Upper lobe of left lung (tissue), 6 donors: ENCODE data around the gene RHBDF1. TPM values are rescaled to one million over a fixed set of nuclear protein-coding genes. Genes with fewer than 3 reads are reported as not detected.
A peak's percentile ranks its signal among the peaks of the same experiment; 100 is the strongest.

Experiments used
- ATAC-seq, 2 donors: fragments of 200-7000 bp; cut with Tn5 transposase; one replicate each; pipeline ENCODE4 v1.9.1; 2022; ENCODE audit warnings: mild to moderate bottlenecking in 2 of 2, moderate library complexity in 2 of 2; ENCODE audit not compliant: low FRiP score in 2 of 2
- DNase-seq, 2 donors: peaks; one replicate each; pipeline ENCODE4 v3.0.0-alpha.2; 2019 to 2020
- H3K27ac ChIP-seq, 4 donors: fragments of 200-600 bp; sonication (generic); one replicate each; pipeline ENCODE4 v1.5.1; 2016 to 2019
- H3K27me3 ChIP-seq, 4 donors: fragments of 200-600 bp; sonication (generic); one replicate each; pipeline ENCODE4 v1.5.1; 2017 to 2019
- H3K36me3 ChIP-seq, 4 donors: fragments of 200-600 bp; sonication (generic); one replicate each; pipeline ENCODE4 v1.5.1; 2016 to 2019
- H3K4me1 ChIP-seq, 4 donors: fragments of 200-600 bp; sonication (generic); one replicate each; pipeline ENCODE4 v1.5.1; 2018 to 2019
- H3K4me3 ChIP-seq, 4 donors: fragments of 200-600 bp; sonication (generic); one replicate each; pipeline ENCODE4 v1.5.1; 2017 to 2019; ENCODE audit warnings: mild to moderate bottlenecking in 2 of 4, moderate library complexity in 1 of 4
- H3K9me3 ChIP-seq, 4 donors: fragments of 200-600 bp; sonication (generic); one replicate each; pipeline ENCODE4 v1.5.1; 2018 to 2019
- EP300 ChIP-seq, 4 donors: sonication (generic); formaldehyde crosslinking; IDR thresholded peaks; one replicate each; pipeline ENCODE4 v1.5.1; 2017; ENCODE audit warnings: antibody characterized with exemption in 4 of 4, control low read depth in 2 of 4
- POLR2A ChIP-seq, 4 donors: fragments of 450-650 bp; IDR thresholded peaks; one replicate each; pipeline ENCODE4 v1.5.1; 2016 to 2017; ENCODE audit warnings: antibody characterized with exemption in 4 of 4, mild to moderate bottlenecking in 2 of 4
- POLR2AphosphoS5 ChIP-seq, 2 donors: sonication (generic); formaldehyde crosslinking; IDR thresholded peaks; one replicate each; pipeline ENCODE4 v1.5.1; 2017; ENCODE audit warnings: antibody characterized with exemption in 2 of 2
- WGBS, 2 donors: methylation state at CpG; one replicate each; pipeline ENCODE4 v1.1.5; 2017 to 2018; 5-methylcytosine and 5-hydroxymethylcytosine counted together
- total RNA-seq, 6 donors: library from RNA; depleted of rRNA in 4 of 6; stranded (reverse); fragments of >200 nt in 4 of 6; gene quantifications; one replicate each; pipeline versions ENCODE4 v1.1.0 to v1.2.1, GENCODE V29; 2016 to 2021
- TF ChIP-seq, protein P1 (sequence below), 6 experiments: fragments of 450-650 bp in 4 of 6; fragments of 200-600 bp in 2 of 6; sonication (generic) in 2 of 6; IDR thresholded peaks; one replicate each; pipeline ENCODE4 v1.5.1; 2016 to 2019; ENCODE audit warnings: antibody characterized with exemption in 6 of 6
- donor health status: DM: no; HTN: no; CAD: no; lungs with moderate emphysema.
- donor health status: DM: no; HTN: yes; CAD: no; lungs with severe emphysema.

Gene RHBDF1
- total RNA-seq, 6 donors from 2014 or later: 24.4 to 110 (median 46.3) TPM

DNA sequence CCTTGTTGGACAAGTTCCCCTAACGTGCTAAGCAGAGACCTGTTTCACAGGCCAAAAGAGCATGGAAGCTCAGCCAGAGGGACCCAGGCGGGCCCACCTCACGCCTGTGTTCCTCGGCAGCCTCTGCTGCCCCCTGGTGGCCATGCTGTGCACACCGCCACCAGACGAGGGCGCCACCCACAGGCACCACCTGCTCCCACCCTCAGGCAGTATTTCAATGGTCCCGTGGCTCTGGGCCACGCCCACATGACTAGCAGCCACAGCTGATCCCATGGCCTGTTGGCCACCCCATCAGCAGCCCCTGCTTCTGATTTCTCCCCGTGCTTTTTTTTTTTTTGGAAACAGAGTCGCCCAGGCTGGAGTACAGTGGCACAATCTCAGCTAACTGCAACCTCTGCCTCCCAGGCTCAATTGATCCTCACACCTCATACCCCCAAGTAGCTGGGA, 24.5 kb upstream of the RHBDF1 start:
- WGBS, 2 donors: 6 to 21% methylated on average over 5 to 11 of the region's 11 CpGs
- DNase-seq (peak; percentile 94 to 95), ATAC-seq (peak; percentile 94 to 97)
- no peaks in the 10 kb centered on the region for H3K9me3 ChIP-seq
- TF ChIP-seq POLR2A (IDR thresholded peaks at IDR 0.05) (no peak), EP300 (IDR thresholded peaks at IDR 0.05) (no peak), POLR2AphosphoS5 (IDR thresholded peaks at IDR 0.05) (peak in 1 of 2 donors; percentile 47)
- TF ChIP-seq, protein P1, sequence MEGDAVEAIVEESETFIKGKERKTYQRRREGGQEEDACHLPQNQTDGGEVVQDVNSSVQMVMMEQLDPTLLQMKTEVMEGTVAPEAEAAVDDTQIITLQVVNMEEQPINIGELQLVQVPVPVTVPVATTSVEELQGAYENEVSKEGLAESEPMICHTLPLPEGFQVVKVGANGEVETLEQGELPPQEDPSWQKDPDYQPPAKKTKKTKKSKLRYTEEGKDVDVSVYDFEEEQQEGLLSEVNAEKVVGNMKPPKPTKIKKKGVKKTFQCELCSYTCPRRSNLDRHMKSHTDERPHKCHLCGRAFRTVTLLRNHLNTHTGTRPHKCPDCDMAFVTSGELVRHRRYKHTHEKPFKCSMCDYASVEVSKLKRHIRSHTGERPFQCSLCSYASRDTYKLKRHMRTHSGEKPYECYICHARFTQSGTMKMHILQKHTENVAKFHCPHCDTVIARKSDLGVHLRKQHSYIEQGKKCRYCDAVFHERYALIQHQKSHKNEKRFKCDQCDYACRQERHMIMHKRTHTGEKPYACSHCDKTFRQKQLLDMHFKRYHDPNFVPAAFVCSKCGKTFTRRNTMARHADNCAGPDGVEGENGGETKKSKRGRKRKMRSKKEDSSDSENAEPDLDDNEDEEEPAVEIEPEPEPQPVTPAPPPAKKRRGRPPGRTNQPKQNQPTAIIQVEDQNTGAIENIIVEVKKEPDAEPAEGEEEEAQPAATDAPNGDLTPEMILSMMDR (IDR thresholded peaks at IDR 0.05): peak; percentile 89 to 100 (median 100)
- peaks cover 6 to 35% (median 16%) of the 10 kb centered on the region in 4 donors for H3K4me1 ChIP-seq
- peaks cover 0 to 31% (median 13%) of the 10 kb centered on the region in 4 donors for H3K36me3 ChIP-seq
- H3K27me3 ChIP-seq: no peaks in the 10 kb centered on the region
- H3K27ac ChIP-seq: no peak overlapping the region
- H3K4me3 ChIP-seq: no peak overlapping the region

DNA sequence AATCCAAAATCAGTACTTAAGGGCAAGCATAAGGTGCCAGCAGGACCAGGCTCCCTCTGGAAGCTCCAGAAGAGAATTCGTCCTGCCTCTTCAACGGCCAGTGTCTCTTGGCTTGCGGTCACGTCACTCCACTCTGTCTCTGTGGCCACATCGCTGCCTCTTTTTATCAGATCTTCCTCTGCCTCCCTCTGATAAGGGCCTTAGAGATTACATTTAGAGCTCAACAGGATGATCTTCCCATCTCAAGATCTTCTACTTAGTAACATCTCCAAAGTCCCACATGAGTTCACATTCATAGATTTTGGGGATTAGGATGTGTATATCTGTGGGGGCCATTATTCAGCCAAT, 22.5 kb upstream of the RHBDF1 start:
- DNase-seq (no peak), ATAC-seq (no peak)
- TF ChIP-seq POLR2AphosphoS5 (IDR thresholded peaks at IDR 0.05): no peak
- TF ChIP-seq EP300 (IDR thresholded peaks at IDR 0.05): no peak
- no peak for TF ChIP-seq POLR2A (IDR thresholded peaks at IDR 0.05)
- TF ChIP-seq, protein P1 (IDR thresholded peaks at IDR 0.05): no peak
- H3K27me3 ChIP-seq: no peaks in the 10 kb centered on the region
- WGBS, 2 donors: 92 to 98% methylated on average over 5 of the region's 5 CpGs
- no peaks in the 10 kb centered on the region for H3K9me3 ChIP-seq
- H3K4me1 ChIP-seq: peaks cover 5 to 23% (median 9%) of the 10 kb centered on the region in 4 donors
- peaks cover 0 to 35% (median 18%) of the 10 kb centered on the region in 4 donors for H3K36me3 ChIP-seq
- H3K4me3 ChIP-seq: no peak overlapping the region
- H3K27ac ChIP-seq: no peak overlapping the region

DNA sequence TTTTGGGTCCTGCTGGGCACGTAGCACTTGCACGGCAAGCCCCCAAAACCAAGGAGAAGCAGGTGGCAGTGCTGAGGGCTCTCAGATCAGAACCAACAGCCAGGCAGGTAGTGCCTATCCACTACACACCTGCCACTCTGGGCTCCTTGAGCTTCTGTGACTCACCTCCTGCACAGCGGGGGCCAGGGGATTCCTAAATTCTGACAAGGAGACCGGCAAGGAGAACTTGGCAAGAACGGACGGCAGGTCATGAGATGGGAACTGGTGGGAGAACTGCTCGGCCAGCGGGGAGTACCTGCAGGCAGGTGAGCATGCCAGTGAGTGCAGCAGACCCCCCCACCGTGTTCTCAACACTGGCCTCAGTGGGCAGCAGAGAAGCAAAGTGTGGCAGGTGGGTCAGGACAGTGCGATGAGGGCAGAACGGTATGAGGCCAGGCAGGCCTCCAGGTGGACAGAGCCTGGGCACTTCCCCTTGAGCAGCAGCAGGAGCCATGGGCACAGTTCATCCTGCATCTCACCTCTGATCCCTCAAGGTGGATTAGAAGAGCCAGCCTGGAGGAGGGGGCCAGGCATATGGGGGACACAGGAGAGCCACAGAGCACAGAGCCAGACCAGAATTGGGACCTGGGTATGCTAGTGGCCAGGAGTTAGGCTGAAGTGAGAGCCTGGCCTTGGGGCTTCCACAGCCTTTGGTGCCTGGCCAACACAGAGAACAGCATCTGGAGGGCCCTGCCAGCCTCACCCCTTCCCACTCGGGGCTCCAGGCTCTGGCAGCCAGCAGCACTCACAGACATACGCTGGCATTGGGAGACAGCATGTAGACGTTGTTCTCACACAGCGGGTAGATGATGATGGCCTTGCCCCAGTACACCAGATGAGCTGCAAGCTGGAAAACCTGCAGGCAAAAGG, 20.3 kb upstream of the RHBDF1 start:
- TF ChIP-seq POLR2A (IDR thresholded peaks at IDR 0.05): no peak
- TF ChIP-seq EP300 (IDR thresholded peaks at IDR 0.05): no peak
- TF ChIP-seq, protein P1 (IDR thresholded peaks at IDR 0.05): no peak
- no peak for TF ChIP-seq POLR2AphosphoS5 (IDR thresholded peaks at IDR 0.05)
- peak overlapping the region in 1 of 4 donors; percentile 27 for H3K27ac ChIP-seq
- H3K4me1 ChIP-seq: peaks cover 5 to 10% (median 6%) of the 10 kb centered on the region in 4 donors
- no peaks in the 10 kb centered on the region for H3K27me3 ChIP-seq
- H3K9me3 ChIP-seq: no peaks in the 10 kb centered on the region
- no peak for ATAC-seq
- DNase-seq: peak in 1 of 2 donors; percentile 33
- WGBS, 2 donors: 88 to 90% methylated on average over 12 to 15 of the region's 15 CpGs
- H3K36me3 ChIP-seq: peaks cover 0 to 48% (median 25%) of the 10 kb centered on the region in 4 donors
- no peak overlapping the region for H3K4me3 ChIP-seq

DNA sequence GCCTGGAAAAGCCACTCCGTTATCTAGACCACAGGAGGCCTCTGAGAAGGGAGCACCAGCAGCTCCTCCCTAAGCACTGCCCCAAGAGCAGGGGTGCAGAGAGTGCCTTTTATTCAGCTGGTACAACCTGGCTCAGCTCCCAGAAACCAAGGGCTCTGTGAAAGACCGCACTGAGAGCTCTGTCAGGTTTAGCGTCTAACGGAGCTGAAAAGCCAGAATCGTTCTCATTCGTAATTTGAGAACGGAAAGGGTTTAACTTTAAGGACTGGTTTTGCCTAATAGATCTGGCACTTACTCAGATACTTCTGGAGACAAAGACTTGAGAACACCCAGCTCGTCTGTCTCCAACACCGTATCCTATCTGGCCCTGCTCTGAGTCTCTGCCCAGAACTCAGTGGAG, 19.1 kb upstream of the RHBDF1 start:
- WGBS, 2 donors: 56 to 64% methylated on average over 9 of the region's 9 CpGs
- no peak for TF ChIP-seq POLR2A (IDR thresholded peaks at IDR 0.05)
- TF ChIP-seq POLR2AphosphoS5 (IDR thresholded peaks at IDR 0.05): no peak
- Histone ChIP-seq H3K27me3 (no peaks in the 10 kb centered on the region), H3K9me3 (no peaks in the 10 kb centered on the region), H3K36me3 (peaks cover 0 to 58% (median 33%) of the 10 kb centered on the region in 4 donors), H3K4me3 (no peak overlapping the region), H3K27ac (no peak overlapping the region), H3K4me1 (peaks cover 0 to 2% (median under 1%) of the 10 kb centered on the region in 4 donors)
- ATAC-seq: no peak
- no peak for DNase-seq
